NCI-H524 (cell line): ENCODE results near the gene NEB.

ENCODE experiments used
- DNase-seq, 2 experiments: peaks; one replicate each; lab custom pipeline; 2025; lab: John Stamatoyannopoulos, UW

Gene NEB

DNA sequence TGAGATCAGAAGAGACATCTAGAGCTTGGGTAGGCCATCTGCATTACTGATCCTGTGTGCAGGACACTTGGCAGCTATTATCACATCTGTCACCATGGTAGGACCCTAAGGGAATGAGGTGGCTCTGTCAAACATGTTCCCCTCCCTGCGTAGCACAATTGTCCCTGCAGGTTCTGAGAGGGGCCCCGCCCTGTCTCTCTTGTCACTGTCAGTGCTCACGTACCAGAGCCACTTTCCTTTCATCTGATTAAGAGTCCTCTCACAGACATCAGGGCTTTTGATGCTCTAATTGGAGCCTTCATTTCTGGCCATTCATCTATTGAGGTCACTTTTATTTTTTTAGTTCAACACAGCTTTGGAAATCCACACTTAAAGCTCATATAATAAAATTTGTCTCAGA is 38.5 kb downstream of the NEB start:
- DNase-seq, result no peak

DNA sequence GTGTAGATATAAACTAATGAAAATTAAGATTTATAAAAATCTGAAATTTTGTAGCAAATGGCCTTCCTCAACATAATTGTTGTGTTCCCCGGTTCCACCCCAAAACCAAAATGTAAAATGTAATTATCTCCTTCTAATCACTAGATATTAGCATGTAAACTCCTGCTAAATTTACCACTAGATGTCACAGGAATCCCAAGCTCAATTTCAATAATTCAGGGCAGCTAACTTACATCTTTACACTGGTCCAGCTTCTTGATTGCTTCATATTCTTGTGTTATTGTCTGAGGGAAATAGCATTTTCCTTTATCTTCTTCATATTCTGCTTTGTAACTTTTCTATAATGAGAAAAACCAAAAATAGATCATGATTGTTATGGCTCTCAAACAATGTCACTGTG is 42.6 kb downstream of the NEB start:
- DNase-seq, result no peak

DNA sequence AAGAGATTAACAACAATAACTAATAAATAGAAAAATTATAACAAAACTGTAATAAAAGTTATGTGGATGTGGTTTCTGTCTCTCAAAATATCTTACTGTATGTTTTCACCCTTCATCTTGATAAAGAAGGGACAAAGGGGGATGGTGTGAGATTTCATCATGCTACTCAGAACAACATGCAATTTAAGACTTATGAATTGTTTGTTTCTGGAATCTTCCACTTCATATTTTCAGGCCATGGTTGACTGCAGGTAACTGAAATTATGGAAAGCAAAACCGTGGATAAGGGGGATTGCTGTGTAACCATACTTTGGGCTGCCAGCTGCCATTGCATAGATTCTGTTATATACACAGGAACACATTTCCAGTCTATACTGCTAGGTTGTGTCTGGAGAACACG is 45.6 kb downstream of the NEB start:
- DNase-seq, result no peak

DNA sequence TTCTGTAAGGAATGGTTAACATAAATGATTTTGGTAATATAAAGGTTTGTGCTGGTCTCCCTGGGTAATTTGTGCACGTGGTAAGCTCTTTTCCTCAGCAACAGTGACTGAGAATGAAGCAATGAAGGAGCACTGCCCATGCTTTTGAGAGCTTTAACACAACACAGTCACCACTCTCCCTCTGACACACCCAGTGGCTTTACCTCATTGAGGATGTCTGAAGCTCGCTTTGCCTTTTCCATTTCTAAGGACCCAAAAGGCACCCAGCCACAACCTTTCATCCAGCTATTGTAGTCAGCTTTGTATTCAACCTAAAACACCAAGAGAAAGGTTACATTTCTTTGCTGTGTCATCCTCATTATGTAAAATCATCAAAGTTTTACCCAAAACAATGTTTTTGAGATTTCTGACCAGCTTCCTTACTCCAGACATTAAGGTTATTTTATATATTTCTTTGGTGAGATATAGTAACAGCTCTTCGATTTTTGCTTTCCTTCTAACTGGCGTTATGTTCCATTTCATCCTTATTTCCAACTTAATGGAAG is 51.7 kb downstream of the NEB start:
- no peak for DNase-seq

DNA sequence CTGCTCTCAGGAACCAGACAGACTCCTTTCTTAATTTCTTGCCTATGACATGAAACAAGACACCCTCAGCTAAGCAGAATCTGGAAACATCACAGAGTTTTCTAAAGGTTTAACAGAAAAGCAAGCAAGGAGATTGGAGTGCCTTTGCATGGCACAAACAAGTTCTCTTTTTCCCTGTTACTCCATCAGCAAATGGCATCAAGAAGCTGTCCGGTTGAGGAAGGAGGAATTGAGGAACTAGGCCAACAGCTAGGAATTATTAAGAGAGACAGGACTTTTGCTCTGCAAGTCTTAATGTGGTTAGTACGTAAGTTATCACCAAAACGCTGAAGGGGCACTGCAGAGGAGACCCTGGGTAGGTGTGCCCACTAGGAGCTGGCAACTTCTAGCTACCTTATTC is 53.2 kb downstream of the NEB start:
- DNase-seq, result no peak

DNA sequence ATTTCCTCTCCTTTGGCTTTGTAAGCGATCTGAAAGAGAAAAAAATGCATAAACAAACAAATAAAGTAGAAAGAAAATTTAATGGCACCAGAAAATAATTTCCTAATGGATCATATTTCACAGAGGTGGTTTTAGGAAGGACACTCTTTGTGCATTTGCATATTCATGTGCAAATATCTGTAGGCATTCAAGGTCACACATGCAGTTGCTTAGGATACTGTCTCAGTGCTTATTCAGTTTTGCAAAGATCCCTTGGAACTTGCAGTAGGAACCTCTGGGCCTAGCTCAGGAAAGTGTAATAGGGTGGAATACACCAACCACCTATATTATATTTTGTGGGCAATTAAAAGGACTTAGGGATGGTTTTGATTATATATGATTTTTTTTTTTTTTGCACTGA is 54.3 kb downstream of the NEB start:
- no peak for DNase-seq

DNA sequence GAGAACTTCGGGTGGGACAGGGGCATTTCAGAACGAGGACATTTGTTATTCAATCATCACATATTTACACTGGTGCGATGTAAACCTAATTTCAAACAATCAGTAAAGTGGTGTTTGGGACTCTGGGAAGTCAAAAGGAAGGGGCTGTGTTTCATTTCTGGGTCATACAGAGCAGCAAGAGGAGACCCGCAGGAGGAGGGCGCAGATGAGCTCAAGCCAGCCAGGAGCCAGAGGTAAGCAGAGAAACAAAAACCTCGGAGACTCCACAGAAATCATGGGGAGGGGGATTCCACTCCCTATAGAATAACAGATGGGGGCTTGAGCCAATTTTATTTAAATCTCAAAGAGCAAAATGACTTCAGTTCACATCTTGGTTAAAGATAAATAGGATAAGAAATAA is 55.4 kb downstream of the NEB start:
- no peak for DNase-seq

DNA sequence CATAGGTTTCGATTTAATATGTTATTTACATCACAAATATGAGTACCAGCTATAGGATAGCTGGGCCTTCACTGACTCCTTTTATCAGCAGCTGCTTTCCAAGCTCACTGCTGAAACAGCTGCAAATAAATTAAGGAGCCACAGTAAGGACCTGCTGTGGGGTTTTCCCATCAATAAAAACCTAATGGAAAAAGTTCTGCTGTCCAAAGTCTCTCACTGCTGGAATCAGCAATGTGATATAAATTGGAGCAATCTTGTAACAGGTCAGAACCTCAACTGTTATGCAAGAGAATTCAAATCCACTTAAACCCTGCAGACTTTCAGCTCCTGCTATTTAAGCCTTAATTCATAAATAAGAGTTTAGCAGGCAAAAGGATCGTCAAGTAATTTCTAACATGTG is 61.3 kb downstream of the NEB start:
- DNase-seq, result no peak

DNA sequence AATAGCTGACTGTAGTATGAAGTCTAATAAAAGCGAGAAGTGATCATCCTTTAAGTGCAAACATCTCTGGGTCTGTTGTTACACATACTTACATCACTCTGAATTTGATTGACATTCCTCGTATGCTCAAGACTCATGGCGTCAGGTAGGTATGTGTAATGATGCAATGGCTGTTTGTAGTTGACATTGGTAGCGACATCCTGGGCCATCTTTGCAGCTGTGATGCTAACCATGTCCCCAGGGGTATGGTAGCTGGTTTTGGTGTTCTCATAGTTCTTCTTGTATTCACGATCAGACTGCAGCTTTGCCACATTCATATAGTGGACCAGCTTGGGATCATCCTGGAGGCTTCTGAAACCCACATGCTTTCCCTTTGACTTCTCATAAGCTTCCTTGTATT is 62.0 kb downstream of the NEB start:
- no peak for DNase-seq

DNA sequence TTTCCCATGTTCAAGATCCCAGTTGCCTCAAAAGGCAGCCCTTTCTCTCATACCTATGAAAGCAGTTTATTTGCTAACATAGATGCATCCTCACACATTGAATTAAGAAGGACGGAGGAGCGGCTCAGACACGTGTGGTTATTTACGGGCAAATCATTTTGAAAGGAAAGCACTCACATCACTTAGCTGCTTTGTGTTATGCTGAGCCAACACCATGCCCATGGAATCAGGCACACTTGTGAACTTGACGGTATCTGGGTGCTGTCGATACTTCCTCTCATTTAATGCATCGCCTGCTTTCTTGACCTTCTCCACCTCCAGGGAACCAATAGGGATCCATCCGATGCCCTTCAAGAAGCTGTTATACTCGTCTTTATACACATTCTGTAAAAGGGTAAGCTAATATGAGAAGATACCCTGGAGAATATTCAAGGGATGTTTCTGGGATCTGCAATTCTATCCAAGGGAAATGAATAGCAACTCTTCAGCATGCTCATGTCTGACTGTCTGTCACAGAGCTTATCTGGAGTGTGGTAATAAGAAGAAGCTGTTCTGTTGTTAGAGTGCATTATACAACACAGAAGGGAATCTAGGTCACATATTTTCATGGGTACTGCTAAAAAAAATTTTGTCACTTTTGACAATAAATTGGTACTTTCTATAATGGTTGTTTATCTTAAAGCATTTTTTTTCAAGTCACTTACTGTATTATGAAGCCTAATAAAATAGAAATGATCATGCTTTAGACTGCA is 63.3 kb downstream of the NEB start:
- no peak for DNase-seq

DNA sequence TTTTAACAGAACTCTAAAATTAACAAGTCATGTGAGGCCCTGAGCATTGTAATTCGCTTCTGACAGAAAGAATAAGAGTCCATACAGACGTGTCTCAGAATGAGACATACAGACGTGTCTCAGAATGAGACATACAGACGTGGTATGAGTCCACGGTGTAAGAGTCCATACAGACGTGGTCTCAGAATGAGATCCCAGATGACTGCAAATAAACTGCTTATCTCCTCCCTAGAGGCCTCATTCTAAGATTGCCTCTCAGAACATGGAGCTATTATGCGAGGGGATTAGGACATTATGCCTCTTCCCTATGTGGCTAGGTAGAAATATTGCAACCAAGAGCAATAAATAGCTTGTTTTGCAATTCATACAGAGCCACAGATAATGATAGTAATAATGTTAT is 63.9 kb downstream of the NEB start:
- no peak for DNase-seq

DNA sequence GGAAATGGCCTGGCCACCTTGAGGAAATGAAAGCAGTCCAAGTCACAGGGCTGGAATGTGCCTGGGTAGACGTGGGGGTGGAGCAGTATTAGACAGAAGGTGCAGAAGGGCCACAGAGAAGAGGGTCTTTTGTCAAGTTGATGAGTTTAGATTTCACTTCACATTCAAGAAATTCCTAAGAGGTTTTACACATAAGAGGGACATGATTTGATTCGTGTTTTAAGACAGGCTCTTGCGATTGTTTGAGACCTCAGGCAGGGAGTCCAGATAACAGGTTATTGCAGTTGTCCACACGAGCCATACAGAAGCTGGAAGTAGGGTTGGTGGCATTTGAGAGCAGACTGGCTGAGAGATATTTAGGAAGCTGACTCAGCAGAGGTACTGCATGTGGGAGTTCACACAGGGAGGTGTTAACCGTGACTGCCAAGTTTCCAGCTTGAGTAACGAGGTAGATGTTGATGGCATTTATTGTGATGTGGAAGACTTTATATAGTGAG is 64.6 kb downstream of the NEB start:
- DNase-seq, result no peak

DNA sequence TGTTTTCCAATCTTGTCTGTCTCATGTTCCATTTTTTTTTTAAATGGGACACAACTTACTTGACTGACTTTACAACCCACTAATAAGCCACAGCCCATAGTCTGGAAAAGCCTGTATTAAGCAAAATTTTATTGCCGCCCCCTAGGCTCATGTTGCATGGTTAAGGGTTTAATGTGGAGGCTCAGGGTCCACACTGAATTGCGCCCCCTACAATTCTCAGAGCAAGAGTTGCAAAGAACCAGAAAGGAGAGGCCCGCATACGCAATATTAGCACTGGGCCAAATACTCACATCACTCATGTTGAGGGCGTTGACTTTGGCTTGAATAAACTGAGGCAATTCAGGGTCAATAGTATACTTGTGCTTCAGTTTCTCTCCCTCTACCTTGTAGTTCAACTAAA is 65.5 kb downstream of the NEB start:
- DNase-seq, result no peak

DNA sequence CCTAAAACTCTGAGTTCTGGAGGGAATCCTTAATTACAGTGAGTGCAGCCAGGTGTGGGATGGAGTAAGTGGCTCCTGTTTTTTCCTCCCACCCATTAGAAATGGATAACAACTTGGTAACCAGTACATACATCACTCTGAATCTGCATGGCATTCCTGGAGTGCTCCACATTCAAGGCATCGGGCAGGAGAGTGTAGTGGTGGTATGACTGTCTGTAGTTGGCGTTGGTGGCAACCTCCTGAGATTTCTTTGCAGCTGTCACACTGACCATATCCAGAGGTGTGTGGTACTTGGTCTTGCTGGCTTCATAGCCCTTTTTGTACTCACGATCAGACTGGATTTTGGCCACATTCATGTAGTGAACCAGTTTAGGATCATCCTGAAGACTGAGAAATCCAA is 68.3 kb downstream of the NEB start:
- DNase-seq, result no peak

DNA sequence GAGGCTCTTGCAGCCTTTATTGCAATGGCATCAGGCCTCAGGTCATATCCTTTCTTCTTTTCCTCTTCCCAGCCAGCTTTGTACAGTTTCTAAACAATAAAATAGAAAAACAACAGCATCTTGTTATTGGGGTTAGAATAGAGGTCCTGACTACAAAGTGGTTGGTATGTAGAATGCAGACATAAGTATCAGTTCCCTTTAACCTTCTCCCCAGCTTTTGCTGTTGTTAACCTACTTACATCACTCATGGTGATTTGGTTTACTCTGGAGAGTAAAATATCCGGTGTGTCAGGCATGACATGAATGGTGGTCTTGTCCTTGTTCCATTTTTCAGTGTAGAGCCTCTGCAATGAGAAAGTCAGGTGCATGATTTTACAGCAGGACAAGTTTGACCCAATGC is 69.8 kb downstream of the NEB start:
- no peak for DNase-seq

DNA sequence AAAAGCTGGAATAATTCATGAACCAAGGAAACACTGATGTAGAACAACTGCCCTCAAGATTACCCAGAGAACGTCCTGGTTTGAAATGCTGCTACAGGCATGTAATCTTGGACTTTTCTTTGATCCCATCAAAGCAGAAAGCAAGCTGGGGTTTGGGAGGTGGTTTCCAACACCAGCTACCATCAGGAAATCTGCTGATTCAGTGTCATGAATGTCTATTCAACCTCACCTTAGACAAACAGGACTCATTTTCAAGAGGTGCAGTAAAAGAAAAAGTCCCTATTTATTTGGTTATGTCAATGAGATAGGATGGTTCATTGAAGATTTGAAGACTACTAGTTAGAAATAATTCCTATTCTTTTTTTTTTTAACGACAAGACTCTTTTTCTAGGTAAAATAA is 72.7 kb downstream of the NEB start:
- no peak for DNase-seq

DNA sequence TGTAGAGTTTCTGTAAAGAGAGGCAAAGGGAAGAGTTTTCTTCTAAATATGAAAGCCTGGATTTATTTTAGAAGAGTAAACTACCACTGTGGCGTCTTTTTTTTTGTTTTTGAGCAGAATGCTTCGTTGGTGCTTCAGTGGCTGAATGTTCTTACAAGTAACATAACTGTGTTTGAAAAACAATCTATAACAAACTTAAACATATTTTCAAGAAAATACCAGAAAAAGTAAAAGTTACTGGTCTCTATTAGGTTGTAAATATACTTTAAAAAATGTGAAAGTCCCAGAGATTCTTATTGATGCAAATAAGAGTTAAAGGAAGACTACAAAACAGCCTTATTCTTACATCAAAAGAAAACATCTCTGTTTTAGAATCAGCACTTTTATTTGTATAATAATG is 76.2 kb downstream of the NEB start:
- DNase-seq, result no peak

DNA sequence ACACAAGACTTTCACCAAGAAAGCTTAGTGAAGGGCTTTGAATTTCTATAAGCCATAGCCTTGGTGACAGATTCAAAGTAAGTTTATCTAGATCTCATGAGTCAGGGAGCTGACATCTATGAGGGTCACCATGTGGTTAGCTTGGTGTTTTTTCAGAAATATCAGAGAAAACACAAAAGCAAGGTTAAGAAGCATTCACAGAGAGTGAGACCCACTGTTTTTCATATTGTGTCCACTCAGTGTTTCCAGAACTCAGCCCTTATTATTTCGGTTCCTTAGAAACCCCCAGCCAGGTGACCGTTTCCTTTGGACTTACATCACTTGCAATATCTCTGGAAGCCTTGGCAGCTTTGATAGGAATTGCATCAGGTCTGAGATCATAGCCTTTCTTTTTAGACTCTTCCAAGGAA is 76.6 kb downstream of the NEB start:
- no peak for DNase-seq

DNA sequence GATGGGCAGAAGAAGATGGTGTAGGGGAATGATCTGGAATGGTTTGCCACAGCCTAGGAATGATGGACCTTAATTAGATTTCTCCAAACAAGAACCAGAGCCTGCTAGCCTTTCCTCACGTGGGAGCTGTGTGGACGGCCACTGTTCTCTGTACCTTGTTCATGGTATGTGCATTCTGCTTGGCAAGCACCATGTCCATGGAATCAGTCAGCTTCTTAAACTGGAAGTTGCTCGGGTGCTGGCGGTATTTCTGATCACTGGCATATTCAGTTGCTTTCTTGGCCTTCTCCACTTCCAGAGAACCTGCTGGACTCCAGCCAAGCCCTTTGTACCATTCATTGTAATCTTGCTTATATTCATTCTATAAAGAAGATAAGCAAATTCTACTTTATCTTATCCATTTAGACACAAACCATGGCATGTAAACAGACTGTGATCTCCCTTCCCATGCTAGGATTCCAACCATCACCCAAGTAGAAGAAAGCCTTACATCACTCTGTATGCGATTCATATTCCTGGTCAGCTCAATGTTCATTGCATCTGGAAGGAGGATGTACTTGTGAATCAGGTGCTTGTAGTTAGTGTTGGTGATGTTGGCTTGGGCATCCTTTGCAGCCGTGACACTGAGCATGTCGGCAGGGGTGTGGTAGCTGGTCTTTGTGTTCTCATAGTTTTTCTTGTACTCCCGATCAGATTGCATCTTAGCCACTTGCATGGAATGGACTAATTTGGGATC is 78.4 kb downstream of the NEB start:
- no peak for DNase-seq

DNA sequence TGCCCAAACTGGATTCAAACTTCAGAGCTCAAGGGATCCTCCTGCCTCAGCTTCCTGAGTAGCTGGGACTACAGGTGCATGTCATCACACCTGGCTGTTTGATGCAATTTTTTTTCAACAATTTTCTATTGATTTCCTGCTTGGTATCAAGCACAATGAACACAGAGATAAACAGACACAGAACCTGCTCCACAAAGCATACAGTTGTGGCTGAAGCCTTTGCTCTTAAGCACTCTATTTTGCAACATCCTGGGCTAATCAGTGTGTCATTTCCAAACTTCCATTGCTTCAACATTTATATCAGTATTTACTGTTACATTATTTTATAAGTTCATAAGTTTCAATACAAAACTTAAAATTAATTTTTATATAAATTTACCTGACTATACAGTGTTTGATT is 79.4 kb downstream of the NEB start:
- DNase-seq, result no peak

DNA sequence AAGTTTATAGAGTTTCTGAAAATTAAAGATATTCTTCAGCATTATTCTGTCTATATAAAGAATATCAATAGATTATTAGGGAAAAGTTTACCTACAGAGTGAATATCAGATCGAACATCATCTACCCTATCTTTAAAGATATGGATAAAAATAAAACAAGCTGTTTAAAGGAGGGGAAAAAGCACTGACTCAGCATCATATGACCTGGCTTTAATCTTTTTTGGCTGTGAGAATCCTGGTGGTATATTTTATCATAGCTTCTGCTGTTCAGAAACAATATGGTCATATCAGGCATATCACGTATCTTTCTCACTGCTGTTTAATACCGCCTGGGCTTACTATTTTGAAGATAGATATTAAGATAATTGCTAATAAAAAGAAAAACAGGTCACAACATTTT is 80.2 kb downstream of the NEB start:
- DNase-seq, result no peak

DNA sequence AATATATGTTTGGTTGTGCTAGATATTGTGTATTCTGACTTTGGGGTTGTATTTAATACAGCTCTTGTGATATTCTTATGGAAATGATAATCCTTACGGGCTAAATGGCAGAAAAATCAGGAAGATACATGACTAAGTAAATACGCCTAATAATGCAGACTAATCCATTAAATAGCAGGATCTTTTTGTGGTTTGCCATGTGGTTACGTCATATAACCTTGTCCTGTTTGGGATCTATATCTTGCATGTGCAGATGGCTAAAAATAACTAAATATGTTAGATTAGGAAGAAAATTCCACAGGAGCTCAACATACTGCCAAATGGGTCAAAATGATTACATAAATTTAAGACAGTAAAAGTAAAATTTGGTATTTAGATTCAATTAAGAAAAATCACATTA is 83.0 kb downstream of the NEB start:
- no peak for DNase-seq

DNA sequence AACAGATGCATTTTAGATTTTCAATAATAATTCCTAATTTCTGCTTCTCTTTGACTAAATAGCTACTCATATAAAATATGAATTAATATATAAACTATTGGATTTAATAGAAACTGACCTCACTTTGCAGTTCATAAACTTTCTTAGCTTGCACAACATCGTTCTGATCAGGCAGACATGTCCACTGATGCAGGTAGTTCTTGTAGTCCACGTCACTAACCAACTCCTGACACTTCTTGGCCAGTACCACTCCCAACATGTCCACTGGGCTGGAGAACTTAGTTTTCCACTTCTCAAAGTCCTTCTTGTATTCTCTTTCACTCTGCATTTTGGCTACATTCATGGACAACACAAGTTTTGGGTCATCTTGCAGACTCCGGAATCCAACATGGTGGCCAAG is 83.8 kb downstream of the NEB start:
- no peak for DNase-seq

DNA sequence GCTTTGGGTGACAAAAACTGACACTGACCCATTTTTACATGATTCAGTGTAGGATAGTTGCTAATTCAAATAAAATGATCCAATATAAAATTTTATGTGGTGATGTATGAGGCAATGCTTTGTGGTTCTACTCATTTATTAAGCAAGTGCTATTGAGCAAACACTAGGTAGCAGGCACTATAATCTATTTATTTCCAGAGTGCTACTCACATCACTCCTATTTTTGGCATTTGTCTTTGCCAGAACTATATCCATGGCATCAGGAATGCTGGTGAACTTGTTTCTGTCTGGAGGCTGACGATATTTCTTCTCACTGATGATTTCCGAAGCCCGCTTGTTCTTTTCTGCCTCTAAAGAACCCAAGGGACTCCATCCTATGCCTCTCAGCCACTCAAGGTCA is 84.3 kb downstream of the NEB start:
- DNase-seq, result no peak
